PC-3 (cell line): ENCODE data around the gene FHL3. TPM values are rescaled to one million over a fixed set of nuclear protein-coding genes. Genes with fewer than 3 reads are reported as not detected.

Source experiments
- ATAC-seq: fragments of 200-7000 bp; cut with Tn5 transposase; 2 replicates; pipeline ENCODE4 v1.9.1; 2020; ENCODE audit warnings: mild to moderate bottlenecking, moderate library complexity
- BruUV-seq: library from RNA; stranded (reverse); fragments of 400-500 nt; replicated peaks from 2 replicates; lab custom pipeline; 2021; lab: Mats Ljungman, UMichigan
- CTCF ChIA-PET: fragments of 300-600 bp; sonication (Branson Sonifier 250); formaldehyde crosslinking; loops from one replicate; lab custom pipeline; 2022; ENCODE audit warnings: antibody characterized with exemption; lab: Charles Lee
- POLR2A ChIA-PET: fragments of 300-600 bp; sonication (Branson Sonifier 250); formaldehyde crosslinking; loops from one replicate; lab custom pipeline; 2022; ENCODE audit warnings: antibody characterized with exemption; ENCODE audit not compliant: unreplicated experiment; lab: Charles Lee
- DNase-seq: peaks from one replicate; pipeline ENCODE4 v3.0.0-alpha.2; 2015
- H2AFZ ChIP-seq: fragments of 300-600 bp; sonication (generic); 2 replicates; pipeline ENCODE4 v1.6.0; 2016; ENCODE audit warnings: antibody characterized with exemption, low read length
- H3F3A ChIP-seq: fragments of 300-600 bp; sonication (generic); one replicate; pipeline ENCODE4 v1.6.0; 2017; ENCODE audit warnings: antibody characterized with exemption, low read length, control low read depth, mild to moderate bottlenecking; ENCODE audit not compliant: unreplicated experiment
- H3K27ac ChIP-seq: fragments of 300-600 bp; sonication (generic); 2 replicates; pipeline ENCODE4 v1.5.1; 2016; ENCODE audit warnings: mild to moderate bottlenecking, low read length
- H3K27me3 ChIP-seq: fragments of 300-600 bp; sonication (generic); 2 replicates; pipeline ENCODE4 v1.6.1; 2016; ENCODE audit warnings: low read length, mixed read lengths
- H3K36me3 ChIP-seq: fragments of 300-600 bp; sonication (generic); 2 replicates; pipeline ENCODE4 v1.6.1; 2016; ENCODE audit warnings: low read depth, mixed run types, low read length, mixed read lengths
- H3K4me1 ChIP-seq: fragments of 300-600 bp; sonication (generic); 2 replicates; pipeline ENCODE4 v1.5.1; 2016; ENCODE audit warnings: low read length; ENCODE audit not compliant: insufficient read depth
- H3K4me2 ChIP-seq: fragments of 300-600 bp; sonication (generic); 2 replicates; pipeline ENCODE4 v1.6.0; 2016; ENCODE audit warnings: low read length
- H3K4me3 ChIP-seq: fragments of 300-600 bp; sonication (generic); 2 replicates; pipeline ENCODE4 v1.5.1; 2016; ENCODE audit warnings: mild to moderate bottlenecking, low read length, mixed read lengths
- H3K79me2 ChIP-seq: fragments of 300-600 bp; sonication (generic); 2 replicates; pipeline ENCODE4 v1.6.1; 2017; ENCODE audit warnings: low read length, mixed read lengths
- H3K9ac ChIP-seq: fragments of 300-600 bp; sonication (generic); 2 replicates; pipeline ENCODE4 v1.6.0; 2016; ENCODE audit warnings: mild to moderate bottlenecking, low read length
- H3K9me2 ChIP-seq: fragments of 300-600 bp; sonication (generic); replicated peaks from 2 replicates; pipeline ENCODE4 v1.6.1; 2016; ENCODE audit warnings: mixed run types, low read length, mixed read lengths
- H3K9me3 ChIP-seq: fragments of 300-600 bp; sonication (generic); 2 replicates; pipeline ENCODE4 v1.6.1; 2016; ENCODE audit warnings: low read length, mixed read lengths
- H4K20me1 ChIP-seq: fragments of 300-600 bp; sonication (generic); 2 replicates; pipeline ENCODE4 v1.6.1; 2016; ENCODE audit warnings: low read length, mixed read lengths
- EZH2 ChIP-seq: fragments of 300-600 bp; sonication (generic); IDR thresholded peaks from one replicate; pipeline ENCODE4 v1.6.1; 2017; ENCODE audit warnings: antibody characterized with exemption, mild to moderate bottlenecking, low read length; ENCODE audit not compliant: unreplicated experiment
- EZH2phosphoT487 ChIP-seq: fragments of 300-600 bp; sonication (generic); IDR thresholded peaks from 2 replicates; pipeline ENCODE4 v1.6.1; 2018; ENCODE audit warnings: mild to moderate bottlenecking, antibody characterized with exemption, low read length, borderline replicate concordance
- intact Hi-C: fragments of 100-400 bp; cut with micrococcal nuclease; formaldehyde crosslinking; loops from 2 replicates; pipeline ENCODE4 v1.9.0; 2023
- total RNA-seq: library from RNA; depleted of rRNA; stranded (reverse); fragments of >200 nt; gene quantifications from 2 replicates; pipeline ENCODE4 v1.2.3, GENCODE V29; 2014
- TF ChIP-seq, protein P1 (sequence below): fragments of 300-600 bp; sonication (generic); conservative IDR thresholded peaks from 2 replicates; pipeline ENCODE4 v1.5.1; 2017; ENCODE audit warnings: antibody characterized with exemption, low read depth, mild to moderate bottlenecking, low read length

Gene FHL3
- total RNA-seq, 1 experiment from 2014 or later, result 6.3 TPM

GRCh38 chr1:38031513-38031866, 26.2 kb upstream of the FHL3 start:
- no TSS peak for BruUV-seq
- ChIA-PET CTCF (no interaction called here), POLR2A (no interaction called here)
- Histone ChIP-seq H3K4me2 (no peak overlapping the region), H3K9ac (no peak overlapping the region), H4K20me1 (no peaks in the 10 kb centered on the region), H3K79me2 (no peaks in the 10 kb centered on the region), H3F3A (no peaks in the 10 kb centered on the region), H3K27me3 (no peaks in the 10 kb centered on the region), H3K36me3 (no peaks in the 10 kb centered on the region), H2AFZ (no peak overlapping the region), H3K9me2 (no peaks in the 10 kb centered on the region), H3K9me3 (no peaks in the 10 kb centered on the region), H3K4me3 (no peak overlapping the region), H3K4me1 (peaks cover 33% of the 10 kb centered on the region), H3K27ac (no peak overlapping the region)
- ATAC-seq, result no peak
- intact Hi-C loops, result loop anchor here (10.0 kb wide), 1 partner anchor 103 kb away; no protein-coding TSS in a partner anchor
- DNase-seq, result no peak
- no peak for TF ChIP-seq EZH2
- no peak for TF ChIP-seq EZH2phosphoT487
- TF ChIP-seq, protein P1, sequence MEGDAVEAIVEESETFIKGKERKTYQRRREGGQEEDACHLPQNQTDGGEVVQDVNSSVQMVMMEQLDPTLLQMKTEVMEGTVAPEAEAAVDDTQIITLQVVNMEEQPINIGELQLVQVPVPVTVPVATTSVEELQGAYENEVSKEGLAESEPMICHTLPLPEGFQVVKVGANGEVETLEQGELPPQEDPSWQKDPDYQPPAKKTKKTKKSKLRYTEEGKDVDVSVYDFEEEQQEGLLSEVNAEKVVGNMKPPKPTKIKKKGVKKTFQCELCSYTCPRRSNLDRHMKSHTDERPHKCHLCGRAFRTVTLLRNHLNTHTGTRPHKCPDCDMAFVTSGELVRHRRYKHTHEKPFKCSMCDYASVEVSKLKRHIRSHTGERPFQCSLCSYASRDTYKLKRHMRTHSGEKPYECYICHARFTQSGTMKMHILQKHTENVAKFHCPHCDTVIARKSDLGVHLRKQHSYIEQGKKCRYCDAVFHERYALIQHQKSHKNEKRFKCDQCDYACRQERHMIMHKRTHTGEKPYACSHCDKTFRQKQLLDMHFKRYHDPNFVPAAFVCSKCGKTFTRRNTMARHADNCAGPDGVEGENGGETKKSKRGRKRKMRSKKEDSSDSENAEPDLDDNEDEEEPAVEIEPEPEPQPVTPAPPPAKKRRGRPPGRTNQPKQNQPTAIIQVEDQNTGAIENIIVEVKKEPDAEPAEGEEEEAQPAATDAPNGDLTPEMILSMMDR, result no peak

DNA sequence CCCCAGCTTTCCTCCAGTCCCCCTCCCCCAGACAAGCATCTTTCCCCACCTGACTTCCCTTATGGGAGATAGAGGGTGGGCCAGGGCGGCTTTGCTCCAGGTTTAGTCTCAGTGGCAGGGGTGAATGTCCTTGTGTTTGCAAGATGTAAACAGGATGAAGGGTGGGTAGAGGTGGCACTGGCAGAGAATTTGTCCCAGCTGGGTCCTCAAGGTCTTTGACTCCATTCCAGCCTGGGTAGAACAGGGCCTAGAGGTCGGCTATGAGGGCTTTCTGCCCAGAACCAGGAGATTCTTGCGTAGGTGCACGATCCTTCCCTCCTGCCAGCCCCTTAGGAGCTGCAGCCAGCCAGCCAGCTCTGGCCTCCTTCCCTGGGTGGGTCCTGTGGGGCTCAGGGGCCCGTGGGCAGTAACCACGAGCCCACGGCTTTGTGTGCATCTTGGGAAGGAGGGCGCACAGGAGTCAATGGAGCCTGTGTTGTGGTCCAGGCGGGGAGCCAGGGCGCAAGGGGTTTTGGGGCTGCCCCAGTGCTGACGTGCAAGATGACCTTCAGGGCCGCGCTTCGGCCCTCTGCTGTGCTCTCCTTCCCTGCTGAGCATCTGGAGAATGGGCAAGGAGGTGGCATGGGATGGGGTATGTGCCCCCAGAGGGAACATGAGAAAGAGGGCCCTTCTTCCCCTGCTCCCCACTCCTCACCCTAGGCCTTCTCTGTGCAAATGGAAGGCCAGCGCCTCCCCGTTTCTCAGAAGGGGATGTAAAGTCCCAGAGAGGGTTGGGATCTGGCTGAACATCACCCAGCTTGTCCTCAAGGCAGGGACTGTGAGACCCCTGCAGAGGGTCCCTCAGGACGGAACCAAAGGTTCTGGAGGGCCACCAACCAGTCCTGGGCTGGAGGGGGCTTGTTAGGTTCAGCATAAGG, 25.5 kb upstream of the FHL3 start:
- H3K4me2 ChIP-seq, result peak overlapping the region; percentile 72
- ChIA-PET CTCF (interaction anchor here (0.5 to 1.0 kb wide), 3 partner anchors 12 to 805 kb away, joined by 3 to 6 read pairs (median 5); no protein-coding TSS in a partner anchor), POLR2A (interaction anchor here (0.6 kb wide), 1 partner anchor 933 kb away, joined by 5 read pairs; no protein-coding TSS in a partner anchor)
- H4K20me1 ChIP-seq, result no peaks in the 10 kb centered on the region
- no peak overlapping the region for H3K9ac ChIP-seq
- TF ChIP-seq EZH2phosphoT487 (no peak), EZH2 (no peak)
- TF ChIP-seq, protein P1, result no peak
- no TSS peak for BruUV-seq
- ATAC-seq (no peak), DNase-seq (no peak)
- no peaks in the 10 kb centered on the region for H3K9me3 ChIP-seq
- peak overlapping the region; percentile 65 for H3K27ac ChIP-seq
- no peaks in the 10 kb centered on the region for H3K27me3 ChIP-seq
- intact Hi-C loops, result loop anchor here (10.0 kb wide), 1 partner anchor 104 kb away; no protein-coding TSS in a partner anchor
- H3K9me2 ChIP-seq, result no peaks in the 10 kb centered on the region
- peak overlapping the region; percentile 18; the same call in 1 of the 2 replicates for H3K4me3 ChIP-seq
- peaks cover 3% of the 10 kb centered on the region; the same call in 1 of the 2 replicates for H3K36me3 ChIP-seq
- no peaks in the 10 kb centered on the region for H3F3A ChIP-seq
- H3K79me2 ChIP-seq, result no peaks in the 10 kb centered on the region
- H3K4me1 ChIP-seq, result peaks cover 33% of the 10 kb centered on the region
- 0 out of 2 replicates have a peak overlapping the region, but pooled peaks have one; percentile 51 for H2AFZ ChIP-seq
